Fibroblast of skin of left quadriceps (primary cell): Measurements from ENCODE around the gene SLF2.
"Not testable (repeated sequence)": the region's sequence is repeated elsewhere in the genome, so short reads cannot be mapped to it uniquely, and the experiment has no call there.

ENCODE experiments used
- DNase-seq, 2 experiments: peaks; one replicate each; pipeline ENCODE4 v3.0.0-alpha.2; 2013; ENCODE audit warnings: low read depth in 2 of 2

SLF2 gene

GRCh38 chr10:100962351-100963080 is 49.8 kb downstream of the SLF2 start:
- DNase-seq, result no peak

GRCh38 chr10:100963826-100964225 is 51.1 kb downstream of the SLF2 start:
- DNase-seq, result no peak

- no peak for DNase-seq
These were observed 53.1 kb downstream of the SLF2 start for GRCh38 chr10:100965820-100966219.

GRCh38 chr10:100966887-100967286 is 54.1 kb downstream of the SLF2 start:
- DNase-seq, result no peak

- no peak for DNase-seq
These were observed 54.6 kb downstream of the SLF2 start for GRCh38 chr10:100967332-100967731.

- DNase-seq, result no peak
These were observed 55.4 kb downstream of the SLF2 start for GRCh38 chr10:100968062-100968736.

- DNase-seq, result no peak
These were observed 56.1 kb downstream of the SLF2 start for GRCh38 chr10:100968863-100969186.

- DNase-seq, result no peak
These were observed 56.7 kb downstream of the SLF2 start, which contains the start of gene SEMA4G for GRCh38 chr10:100969187-100970075. SEMA4G (plus strand) TSS chr10:100969504; CDS start chr10:100972913, 3,409 bp downstream.

GRCh38 chr10:100970076-100970913 is 57.5 kb downstream of the SLF2 start:
- DNase-seq, result no peak

GRCh38 chr10:100970914-100971811 is 58.4 kb downstream of the SLF2 start:
- DNase-seq, result no peak

- DNase-seq, result no peak
These were observed 59.5 kb downstream of the SLF2 start for GRCh38 chr10:100972115-100972903.

GRCh38 chr10:100972904-100973535 is 60.3 kb downstream of the SLF2 start:
- DNase-seq, result no peak

- not testable (repeated sequence) for DNase-seq
These were observed 62.6 kb downstream of the SLF2 start for GRCh38 chr10:100975397-100975796.

- no peak for DNase-seq
These were observed 64.1 kb downstream of the SLF2 start for GRCh38 chr10:100976906-100977305.

GRCh38 chr10:100977436-100977835 is 64.7 kb downstream of the SLF2 start:
- no peak for DNase-seq

GRCh38 chr10:100978121-100978900 is 65.5 kb downstream of the SLF2 start:
- DNase-seq, result no peak

- no peak for DNase-seq
These were observed 66.1 kb downstream of the SLF2 start for GRCh38 chr10:100978901-100979195.

- no peak for DNase-seq
These were observed 67.1 kb downstream of the SLF2 start for GRCh38 chr10:100979791-100980272.
